GM12801 (cell line): ENCODE results near the gene DDX56.

Experiments used
- CTCF ChIP-seq: IDR thresholded peaks from one replicate; pipeline ENCODE4 v1.5.1; 2011; ENCODE audit warnings: control low read depth; ENCODE audit not compliant: insufficient read length; ENCODE audit errors: extremely low read depth

The DDX56 gene

GRCh38 chr7:44521347-44522095, 52.2 kb downstream of the DDX56 start:
- no peak for TF ChIP-seq CTCF

- no peak for TF ChIP-seq CTCF
These were observed 53.1 kb downstream of the DDX56 start for GRCh38 chr7:44520574-44520973.

- TF ChIP-seq CTCF: no peak
These were observed 54.2 kb downstream of the DDX56 start for GRCh38 chr7:44519546-44519945.

- no peak for TF ChIP-seq CTCF
These were observed 54.9 kb downstream of the DDX56 start for GRCh38 chr7:44518761-44519160.

- TF ChIP-seq CTCF: no peak
These were observed 56.5 kb downstream of the DDX56 start for GRCh38 chr7:44517175-44517574.
